SIG-M5 (cell line): ENCODE data around the gene TMEM95.

Experiments used
- DNase-seq: peaks from one replicate; lab custom pipeline; 2025; lab: John Stamatoyannopoulos, UW

TMEM95 gene, protein sequence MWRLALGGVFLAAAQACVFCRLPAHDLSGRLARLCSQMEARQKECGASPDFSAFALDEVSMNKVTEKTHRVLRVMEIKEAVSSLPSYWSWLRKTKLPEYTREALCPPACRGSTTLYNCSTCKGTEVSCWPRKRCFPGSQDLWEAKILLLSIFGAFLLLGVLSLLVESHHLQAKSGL

DNA sequence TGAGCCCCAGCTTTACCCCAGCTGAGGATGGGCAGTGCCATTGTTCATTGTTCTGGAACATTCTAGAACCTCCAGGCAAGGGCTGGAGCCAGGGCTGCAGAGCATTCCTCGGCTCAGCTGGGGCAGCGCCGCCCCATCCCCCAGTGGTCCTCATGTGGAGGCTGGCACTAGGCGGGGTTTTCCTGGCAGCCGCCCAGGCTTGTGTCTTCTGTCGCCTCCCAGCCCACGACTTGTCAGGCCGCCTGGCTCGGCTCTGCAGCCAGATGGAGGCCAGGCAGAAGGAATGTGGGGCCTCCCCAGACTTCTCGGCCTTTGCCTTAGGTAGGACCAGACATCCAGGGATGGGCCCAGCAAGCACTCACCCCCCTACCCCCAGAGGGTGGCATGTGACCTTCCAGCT, at the start of gene TMEM95:
Gene TMEM95, plus strand, starts transcription at position 104 of the 400 bp plus-strand sequence. Its CDS starts 49 bp downstream, at position 153.
- no peak for DNase-seq

DNA sequence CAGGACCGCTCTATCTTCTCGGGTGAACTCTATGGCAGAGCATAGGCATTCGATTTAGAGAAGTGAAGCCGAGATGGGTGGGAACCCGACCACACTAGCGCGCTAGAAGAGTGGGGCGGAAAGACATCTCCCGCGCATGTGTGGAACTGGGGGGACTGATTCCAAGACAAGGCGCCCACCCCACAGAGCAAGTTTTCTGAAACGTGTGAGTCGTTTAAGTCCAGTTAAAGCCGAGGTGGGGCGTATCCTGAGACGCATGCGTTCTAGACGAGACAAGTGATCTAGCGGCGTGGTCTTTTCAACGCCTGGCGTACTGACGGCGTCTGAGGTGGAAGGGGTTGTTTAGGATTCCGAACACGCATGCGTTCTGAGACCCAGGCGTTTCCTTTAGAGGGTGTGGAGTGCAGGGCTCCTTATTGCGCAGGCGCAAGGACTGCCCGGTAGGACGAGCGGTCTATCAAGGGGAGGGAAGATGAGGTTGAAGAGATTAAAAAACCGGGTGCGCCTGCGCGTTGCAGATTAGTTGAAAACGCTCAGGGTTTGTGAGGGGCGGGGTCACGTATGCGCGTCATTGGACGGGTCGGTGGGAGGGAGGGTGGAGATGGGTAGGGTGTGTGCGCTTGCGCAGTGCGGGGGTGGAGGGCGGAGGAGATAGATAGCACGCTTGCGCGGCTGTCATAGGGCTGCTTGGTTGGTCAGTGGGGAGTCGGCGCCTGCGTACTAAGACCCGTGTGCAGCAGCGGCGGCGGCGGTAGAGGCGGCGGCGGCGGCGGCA, 47.9 kb upstream of the TMEM95 start, which contains the start of gene EIF5A:
Gene EIF5A, plus strand, starts transcription at position 718 of the 775 bp plus-strand sequence. CDS start 2,008 bp downstream, outside the sequence.
- DNase-seq: peak; percentile 98

DNA sequence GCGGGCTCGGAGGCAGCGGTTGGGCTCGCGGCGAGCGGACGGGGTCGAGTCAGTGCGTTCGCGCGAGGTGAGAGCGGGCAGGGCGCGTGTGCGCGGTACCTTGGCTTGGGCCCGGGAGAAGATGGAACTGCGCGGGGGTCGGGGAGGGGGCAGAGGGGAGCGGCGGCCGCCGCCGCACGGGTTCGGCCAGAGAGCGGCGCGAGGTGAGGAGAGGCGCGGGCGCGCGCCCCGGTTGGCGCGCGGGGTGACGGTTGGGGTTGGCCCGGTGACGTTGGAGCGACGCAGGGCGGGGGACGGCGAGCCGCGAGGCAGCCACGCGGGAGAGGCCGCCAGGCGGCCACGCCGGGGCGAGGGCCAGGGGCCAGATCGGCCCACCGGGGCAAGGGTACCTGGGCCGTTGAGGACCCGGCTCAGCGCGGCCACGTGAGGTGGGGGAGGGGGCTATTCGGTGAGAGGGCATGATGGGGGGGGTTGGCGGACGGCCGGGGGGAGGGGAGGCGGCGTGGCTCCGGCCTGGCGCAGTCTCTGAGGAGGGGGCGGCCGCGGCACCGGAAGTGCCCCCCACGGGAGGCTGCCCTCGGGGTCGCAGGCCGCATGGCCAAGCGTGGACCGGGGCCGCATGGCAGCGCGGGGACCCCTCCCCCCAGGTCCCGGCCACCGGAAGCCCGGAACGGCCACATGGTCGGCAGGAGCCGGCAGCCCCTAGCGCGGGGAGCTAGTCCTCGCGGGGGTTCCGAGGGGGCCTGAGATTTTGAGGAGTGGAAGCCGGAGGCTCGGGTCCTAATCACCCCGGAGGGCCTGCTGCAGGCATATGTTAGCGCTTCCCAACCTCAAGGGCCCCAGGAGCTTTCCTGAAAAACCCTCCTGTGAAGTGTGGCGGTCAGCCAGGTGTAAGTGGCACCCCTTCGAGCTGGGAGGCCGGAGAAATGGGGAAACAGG, 47.0 kb upstream of the TMEM95 start:
- DNase-seq: no peak

DNA sequence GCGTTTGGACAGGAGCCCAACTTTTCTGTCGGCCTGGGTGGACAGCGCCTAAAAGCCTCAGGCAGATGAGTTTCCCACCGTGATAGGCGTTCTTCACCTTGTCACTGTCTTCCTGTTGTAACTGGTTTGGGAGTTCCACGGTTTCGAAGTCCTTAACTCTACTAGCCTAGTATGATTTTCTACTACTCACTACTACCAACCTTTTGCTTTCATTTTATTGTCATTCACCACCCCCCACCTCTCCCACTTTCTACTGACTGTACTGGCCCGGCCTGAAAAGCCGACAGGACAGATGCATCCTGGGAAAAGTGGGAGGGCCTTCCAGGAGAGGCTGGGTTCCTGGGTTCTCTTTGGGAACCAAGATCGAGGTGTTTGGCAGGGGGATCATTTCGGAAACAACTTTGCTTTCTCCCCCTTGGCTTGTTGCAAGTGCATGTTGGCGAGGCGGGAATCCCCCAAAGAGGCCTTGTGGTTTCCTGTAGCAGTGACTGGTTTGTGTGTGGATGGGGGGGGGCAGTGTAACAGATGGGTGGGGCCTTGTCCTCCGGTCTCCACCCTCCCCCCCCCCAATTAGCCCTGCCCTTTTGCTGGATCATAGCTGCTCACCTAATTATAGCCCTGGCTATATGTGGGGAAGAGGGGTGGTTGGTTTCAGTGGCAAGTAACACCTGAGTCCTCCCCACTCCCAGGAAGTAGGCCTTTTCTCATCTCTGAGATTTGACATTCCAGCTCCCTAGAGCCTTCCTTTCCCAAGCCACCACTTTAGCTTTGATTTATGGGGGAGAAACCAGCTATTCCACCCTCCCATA, 46.1 kb upstream of the TMEM95 start:
- DNase-seq: no peak

DNA sequence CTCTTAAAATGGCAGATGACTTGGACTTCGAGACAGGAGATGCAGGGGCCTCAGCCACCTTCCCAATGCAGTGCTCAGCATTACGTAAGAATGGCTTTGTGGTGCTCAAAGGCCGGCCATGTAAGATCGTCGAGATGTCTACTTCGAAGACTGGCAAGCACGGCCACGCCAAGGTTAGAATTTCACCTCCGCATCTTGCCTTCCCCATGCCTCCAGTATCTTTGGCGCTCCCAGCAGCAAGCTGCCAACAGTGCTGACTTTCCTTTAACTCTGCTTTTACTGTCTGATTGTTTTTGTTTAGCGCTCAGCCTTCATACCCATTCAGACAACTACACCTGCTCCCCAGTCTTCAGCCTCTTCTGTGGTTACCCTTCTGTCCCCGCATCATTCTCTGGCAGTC, 45.3 kb upstream of the TMEM95 start:
- no peak for DNase-seq

DNA sequence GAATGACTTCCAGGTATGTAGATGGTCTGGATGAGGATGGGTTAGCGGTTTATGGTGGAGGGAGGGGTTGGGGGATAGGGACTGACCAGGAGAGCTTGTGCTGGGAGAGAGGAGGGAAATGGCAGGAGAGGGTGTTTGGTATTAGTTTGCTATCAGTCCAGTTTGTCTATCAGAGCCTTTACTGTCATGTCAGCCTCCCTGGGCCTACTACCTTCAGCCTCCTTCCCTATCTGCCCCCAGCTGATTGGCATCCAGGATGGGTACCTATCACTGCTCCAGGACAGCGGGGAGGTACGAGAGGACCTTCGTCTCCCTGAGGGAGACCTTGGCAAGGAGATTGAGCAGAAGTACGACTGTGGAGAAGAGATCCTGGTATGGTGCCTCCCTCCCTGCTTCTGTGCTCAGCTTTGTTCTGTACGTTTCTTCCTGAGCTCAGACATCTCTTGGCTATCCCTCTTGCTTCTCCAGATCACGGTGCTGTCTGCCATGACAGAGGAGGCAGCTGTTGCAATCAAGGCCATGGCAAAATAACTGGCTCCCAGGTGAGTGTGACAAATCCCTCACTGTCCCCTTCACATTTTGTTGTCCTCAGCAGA, 43.7 kb upstream of the TMEM95 start:
- DNase-seq: no peak

DNA sequence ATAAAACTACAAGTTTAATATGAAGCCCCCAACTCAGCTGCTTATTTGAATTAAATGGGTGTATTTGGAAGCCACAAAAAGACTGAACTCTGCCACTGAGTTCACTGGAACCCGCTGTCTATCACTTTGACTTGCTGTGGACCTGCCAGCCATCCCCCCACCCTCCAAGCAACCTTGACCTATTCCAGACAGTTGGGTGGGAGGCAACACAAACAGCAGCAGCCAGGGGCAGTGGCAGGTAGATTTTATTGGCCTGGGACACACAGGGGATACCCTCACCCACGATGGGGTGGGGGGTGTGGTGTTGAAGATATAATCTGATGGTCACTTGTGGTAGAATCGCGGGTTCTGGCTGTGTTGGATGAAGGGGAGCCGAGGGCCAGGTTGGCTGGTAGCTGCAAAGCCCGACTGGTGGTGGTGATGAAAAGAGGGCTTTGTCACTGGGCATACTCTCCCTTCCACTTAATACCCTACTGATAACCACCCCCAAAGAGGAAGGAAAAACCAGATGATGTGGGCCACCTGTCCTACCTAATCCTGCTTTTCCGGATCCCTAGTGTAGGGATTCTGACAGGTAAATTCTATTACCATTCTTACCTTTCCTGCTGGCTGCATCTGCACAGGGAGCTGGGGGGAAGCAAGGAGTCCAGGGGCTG, 42.4 kb upstream of the TMEM95 start:
- DNase-seq: no peak

DNA sequence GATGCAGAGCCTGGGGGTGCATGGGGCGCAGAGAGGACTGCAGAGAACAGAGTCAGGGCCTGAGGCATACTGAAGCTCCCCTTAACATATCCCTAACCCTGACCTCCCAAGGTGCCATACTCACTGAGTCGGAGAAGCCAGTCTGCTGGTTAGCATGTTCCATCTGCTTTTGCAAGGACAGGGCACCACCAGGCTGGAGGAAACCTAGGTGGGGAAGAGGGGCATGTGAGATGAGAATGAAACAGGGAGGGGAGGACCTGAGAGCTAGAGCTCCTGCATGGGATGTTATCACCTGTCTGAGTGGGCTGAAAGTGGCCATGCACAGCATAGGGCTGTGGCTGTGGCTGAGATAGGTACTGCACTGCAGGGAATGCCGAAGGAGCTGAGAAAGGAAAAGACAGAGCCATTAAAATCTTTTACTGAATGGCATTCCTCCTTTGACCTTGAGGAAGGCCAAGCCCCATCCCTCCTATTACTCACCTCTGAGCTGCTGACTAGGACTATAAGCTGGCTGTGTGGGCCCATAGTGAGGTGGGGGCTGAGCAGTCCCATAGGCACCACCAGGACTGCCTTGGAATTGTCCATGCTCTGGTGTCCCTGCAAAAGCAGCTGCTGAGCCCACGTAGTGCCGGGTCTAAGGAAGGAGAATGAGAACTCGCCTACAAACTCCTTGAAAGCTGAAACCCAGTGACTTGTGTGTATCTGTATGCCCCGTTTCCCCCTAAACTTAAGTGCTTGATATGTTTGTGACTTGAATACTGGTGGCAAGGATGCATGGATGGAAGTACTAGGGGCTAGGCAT, 41.7 kb upstream of the TMEM95 start:
- DNase-seq: no peak

DNA sequence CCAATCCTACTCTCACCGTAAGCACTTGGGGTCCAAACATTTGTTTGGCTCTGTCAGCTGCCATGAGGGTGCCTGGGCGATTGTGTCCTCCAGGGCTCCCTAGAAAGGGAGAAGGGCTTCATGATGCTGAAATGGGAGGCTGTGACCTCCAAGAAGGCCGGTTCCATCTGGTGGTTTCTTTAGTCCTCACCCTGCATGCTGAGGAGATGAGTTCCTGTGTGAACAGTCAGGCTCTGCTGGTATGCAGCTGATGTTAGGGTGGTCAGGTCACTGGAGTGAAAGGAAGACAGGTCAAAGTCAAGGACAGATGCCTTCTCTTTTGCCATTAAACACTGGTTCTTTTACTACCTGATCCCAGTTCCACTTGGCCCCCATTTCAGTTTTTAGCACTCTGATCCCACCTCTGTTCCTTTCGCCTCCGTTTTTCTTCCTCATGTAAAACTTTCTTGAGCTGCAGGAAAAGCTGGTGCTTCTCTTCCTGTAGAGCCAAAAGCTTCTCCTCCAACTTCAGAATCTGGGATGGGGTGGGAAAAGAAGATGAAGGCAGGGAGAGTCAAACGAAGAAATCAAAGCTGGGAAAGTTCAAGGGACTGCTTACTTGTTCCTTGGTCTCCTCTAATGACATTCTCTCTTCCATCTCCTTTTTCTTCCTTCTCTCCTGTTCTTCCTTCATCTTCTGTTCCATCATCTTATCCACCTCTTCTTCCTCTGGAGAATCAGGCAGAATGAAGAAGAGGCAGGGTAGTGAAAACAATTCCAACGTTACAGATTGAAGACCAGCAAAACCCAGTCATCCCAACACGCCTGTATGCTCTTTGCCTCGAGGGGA, 40.9 kb upstream of the TMEM95 start:
- no peak for DNase-seq

DNA sequence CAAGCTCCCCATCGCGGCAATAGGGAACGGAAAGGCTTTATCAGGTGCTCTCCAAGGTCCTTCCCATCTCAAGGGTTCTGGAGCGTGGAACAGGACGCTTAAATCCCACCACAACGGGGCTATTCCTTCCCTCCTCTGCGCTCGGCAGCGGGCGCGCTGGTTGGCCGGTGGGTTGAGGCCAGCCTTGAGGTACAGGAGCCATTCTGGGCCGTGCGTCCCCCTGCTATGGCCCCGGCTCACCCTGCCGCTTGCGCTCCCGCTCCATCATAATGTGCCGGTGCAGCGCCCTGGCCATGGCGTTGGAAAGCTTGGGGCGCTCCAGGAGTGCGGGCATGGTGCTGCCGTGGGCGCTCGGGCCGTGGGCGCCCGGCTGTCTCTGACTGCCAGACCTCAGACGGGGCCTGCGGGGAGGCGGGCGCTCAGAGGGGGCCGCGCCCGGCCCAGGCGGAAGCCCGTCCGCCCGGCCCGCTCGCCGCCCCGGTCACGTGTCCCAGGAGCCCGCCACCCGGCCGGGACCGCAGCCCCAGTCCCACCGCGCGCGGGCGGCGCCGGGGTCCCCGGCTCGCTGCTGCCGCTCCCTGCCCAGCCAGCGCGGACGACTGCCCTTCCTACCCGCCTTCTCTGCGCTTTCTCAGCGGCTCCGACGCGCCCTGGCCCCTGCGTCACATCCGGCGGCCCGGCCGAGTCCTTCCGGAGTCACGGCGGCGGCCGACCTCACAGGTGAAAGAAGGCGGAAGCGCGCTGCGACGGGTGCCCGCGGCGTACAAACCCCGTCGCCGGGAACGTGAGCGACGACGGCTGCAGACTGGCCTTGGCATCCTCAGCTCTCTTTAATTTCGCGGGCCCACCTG, 40.0 kb upstream of the TMEM95 start, which contains the start of gene GPS2:
Gene GPS2, minus strand, starts transcription at position 642 of the 851 bp plus-strand sequence. Its CDS starts 308 bp downstream, at position 334.
- no peak for DNase-seq

DNA sequence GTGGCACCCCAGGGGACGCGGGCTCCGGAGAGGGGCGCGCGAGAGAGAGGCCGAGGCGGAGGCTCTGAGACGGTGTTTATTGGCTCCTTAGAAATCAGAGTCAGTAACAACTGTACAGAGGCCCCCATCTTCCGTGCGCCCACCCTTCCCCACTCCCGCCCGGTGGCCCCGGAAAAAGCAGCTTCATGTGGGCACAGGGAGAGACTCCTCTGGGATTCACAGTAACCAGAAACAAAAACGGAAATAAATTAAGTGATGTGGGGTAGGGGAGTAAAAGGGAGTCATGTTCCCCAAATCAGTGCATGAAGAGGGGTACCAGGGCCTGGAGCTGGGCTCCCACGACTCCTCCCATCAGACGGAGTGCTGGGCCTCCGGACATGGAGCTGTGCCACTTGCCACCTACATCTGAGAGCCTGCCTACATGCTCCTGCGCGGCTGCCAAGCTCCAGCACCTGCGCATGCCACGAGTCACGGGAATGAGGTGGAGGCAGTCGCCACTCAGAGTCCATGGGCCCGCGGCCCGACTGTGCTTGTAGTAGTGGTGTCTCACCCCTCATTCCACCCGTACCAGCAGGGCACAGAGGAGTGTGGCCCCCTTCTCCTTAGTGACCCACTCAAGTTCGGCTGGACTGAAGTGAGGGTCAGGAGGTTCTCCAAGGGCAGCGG, 39.3 kb upstream of the TMEM95 start:
- no peak for DNase-seq

DNA sequence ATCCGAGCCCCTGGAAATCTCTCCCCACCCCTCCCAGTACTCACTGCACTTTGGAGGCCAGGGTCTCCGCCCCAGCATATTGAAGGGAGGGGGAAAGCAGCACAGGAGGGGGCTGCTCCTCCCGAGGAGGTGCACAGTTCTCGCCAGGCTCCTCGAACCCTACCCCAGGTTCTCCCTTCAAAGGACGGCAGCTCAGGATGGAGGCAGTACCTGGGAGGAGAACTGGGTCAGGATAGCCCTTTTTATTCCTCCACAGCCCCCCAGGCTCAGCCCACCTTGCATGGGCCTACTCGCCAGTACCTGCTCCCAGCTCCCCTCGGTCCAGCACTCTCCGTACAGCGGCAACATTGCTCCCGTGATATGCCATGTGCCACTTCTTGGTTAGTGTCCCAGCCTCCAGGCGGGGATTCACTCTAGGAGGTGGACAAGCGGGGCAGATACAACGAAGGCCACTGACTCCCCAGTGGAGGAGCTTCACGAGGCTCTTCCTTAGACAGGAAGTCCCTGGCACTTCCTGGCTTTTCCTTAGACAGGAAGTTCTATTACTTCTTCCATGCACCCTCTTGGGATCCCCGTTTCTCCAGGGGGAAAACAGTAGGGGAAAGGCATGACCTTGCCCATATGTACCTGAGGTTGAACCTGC, 37.7 kb upstream of the TMEM95 start:
- DNase-seq: no peak

DNA sequence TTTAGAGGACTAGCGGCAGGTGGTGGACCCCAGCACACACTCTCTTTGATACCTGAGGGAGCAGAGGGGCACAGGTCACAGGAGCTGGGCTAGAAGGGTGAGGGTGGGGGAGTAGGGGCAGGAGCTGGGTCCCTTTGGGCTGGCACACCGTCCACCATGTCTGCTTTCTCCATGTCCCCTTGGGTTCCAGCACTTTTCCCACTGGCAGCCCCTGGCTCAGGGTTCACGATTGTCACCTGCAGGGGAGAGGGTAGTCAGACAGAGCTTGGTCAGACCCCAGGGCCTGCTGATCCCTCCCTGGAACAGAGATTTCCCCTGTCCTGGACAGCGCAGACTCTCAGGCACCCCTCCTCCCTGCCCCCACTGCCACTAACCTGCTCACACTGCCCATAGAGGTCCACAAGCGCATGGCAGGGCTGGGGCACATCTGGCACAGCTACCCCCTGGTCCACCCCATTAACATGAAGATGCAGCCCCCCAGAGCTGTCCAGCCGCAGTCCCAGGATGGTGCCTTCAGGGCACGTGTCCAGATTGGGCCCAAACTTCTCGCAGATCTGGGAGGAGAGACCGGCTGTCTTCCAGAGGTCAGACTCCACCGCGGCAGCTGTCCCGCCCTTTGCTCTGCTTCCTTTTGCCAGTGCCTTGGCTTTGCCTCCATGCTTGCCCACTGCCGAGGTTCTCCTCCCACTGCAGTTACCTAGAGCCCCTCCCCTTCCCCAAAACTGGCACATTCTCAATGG, 36.7 kb upstream of the TMEM95 start:
- no peak for DNase-seq

DNA sequence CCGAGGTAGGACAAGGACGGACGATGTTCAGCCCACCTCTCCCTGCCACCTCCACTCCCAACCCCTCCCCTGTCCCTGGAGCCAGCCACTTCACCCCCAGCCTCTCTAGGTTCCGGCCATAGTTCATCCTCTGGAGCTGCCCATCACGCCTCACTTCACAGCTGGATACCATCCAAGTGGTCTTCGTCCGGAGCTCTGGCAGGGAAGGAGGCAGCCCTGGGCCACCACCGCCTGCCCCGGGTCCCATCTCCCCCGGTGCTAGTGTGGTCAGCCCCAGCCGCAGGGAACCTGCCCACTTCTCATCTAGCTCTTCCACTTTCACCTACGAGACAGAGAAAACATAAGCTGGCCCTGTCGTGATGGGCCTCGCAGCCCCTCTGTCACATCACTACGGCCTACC, 33.5 kb upstream of the TMEM95 start:
- DNase-seq: no peak

DNA sequence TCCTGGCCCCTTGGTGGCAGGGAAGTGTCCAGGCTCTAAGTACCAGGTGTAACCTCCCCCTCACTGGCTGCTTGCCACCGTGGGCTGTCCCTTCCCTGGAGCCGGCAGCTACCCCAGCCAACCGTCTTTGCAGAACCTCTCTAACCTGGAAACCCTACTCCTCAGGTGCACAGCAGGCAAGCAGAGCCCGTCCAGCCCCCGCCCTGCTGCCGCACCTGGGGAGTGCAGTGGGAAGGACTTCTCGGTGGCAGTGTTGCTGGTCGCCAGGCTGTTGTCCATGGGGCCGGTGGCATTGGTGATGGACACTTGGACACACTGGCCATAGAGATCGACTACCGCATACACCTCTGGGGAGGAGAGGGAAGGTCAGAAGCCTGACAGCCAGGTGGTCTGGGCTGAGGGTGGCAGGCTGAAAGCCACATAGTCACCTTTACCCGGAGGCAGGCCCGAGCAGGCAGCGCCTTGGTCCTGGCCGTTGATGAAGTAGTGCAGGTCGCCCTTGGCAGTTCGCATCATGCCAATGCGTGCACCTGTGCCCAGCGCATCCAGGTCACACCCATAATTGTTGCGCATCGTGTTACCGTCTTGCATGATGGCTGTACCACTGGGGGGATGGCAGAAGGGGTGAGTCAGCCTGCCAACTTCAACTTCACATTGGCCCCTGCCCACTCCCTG, 32.3 kb upstream of the TMEM95 start:
- DNase-seq: no peak
